GM23338 (cell line): ENCODE measurements around the gene FRS2. TPM values are rescaled to one million over a fixed set of nuclear protein-coding genes. Genes with fewer than 3 reads are reported as not detected.

Experiments used
- ATAC-seq: fragments of 200-7000 bp; cut with Tn5 transposase; 3 replicates; pipeline ENCODE4 v1.9.1; 2020
- DNase-seq: peaks from one replicate; pipeline ENCODE4 v3.0.0-alpha.2; 2015; ENCODE audit warnings: low spot score
- H2AFZ ChIP-seq: fragments of 200-600 bp; sonication (generic); 2 replicates; pipeline ENCODE4 v1.8.0; 2016; ENCODE audit warnings: antibody characterized with exemption, mild to moderate bottlenecking, moderate library complexity
- H3F3A ChIP-seq: fragments of 200-600 bp; sonication (generic); replicated peaks from 2 replicates; pipeline ENCODE4 v1.8.0; 2017; ENCODE audit warnings: antibody characterized with exemption, mixed run types, low read depth
- H3K27ac ChIP-seq: fragments of 200-600 bp; sonication (generic); 2 replicates; pipeline ENCODE4 v1.6.1; 2016; ENCODE audit warnings: low read depth
- H3K27me3 ChIP-seq: fragments of 200-600 bp; sonication (generic); 2 replicates; pipeline ENCODE4 v1.8.0; 2016; ENCODE audit warnings: mild to moderate bottlenecking, mixed run types, moderate library complexity; ENCODE audit not compliant: insufficient read depth
- H3K36me3 ChIP-seq: fragments of 200-600 bp; sonication (generic); 2 replicates; pipeline ENCODE4 v1.8.0; 2016; ENCODE audit warnings: mild to moderate bottlenecking; ENCODE audit not compliant: insufficient read depth
- H3K4me1 ChIP-seq: fragments of 200-600 bp; sonication (generic); 2 replicates; pipeline ENCODE4 v1.8.0; 2016; ENCODE audit warnings: mild to moderate bottlenecking, moderate library complexity; ENCODE audit not compliant: insufficient read depth
- H3K4me2 ChIP-seq: fragments of 200-600 bp; sonication (generic); 2 replicates; pipeline ENCODE4 v1.7.1; 2017; ENCODE audit warnings: mixed run types
- H3K4me3 ChIP-seq: fragments of 200-600 bp; sonication (generic); 2 replicates; pipeline ENCODE4 v1.6.1; 2016; ENCODE audit warnings: mixed run types
- H3K79me2 ChIP-seq: fragments of 200-600 bp; sonication (generic); replicated peaks from 2 replicates; pipeline ENCODE4 v1.8.0; 2017; ENCODE audit warnings: mild to moderate bottlenecking; ENCODE audit not compliant: insufficient read depth
- H3K9me2 ChIP-seq: fragments of 200-600 bp; sonication (generic); 2 replicates; pipeline ENCODE4 v1.8.0; 2017; ENCODE audit not compliant: insufficient read depth
- H4K20me1 ChIP-seq: fragments of 200-600 bp; sonication (generic); replicated peaks from 2 replicates; pipeline ENCODE4 v1.8.0; 2017; ENCODE audit warnings: mild to moderate bottlenecking; ENCODE audit not compliant: insufficient read depth
- H3K27ac Mint-ChIP-seq: 2 replicates; pipeline ENCODE4 v1.8.0; 2020; ENCODE audit warnings: inconsistent platforms, mild to moderate bottlenecking, moderate library complexity, mixed read lengths
- H3K27me3 Mint-ChIP-seq: 3 replicates; pipeline ENCODE4 v1.8.0; 2022; ENCODE audit warnings: low read depth, mild to moderate bottlenecking, moderate library complexity, mixed read lengths, inconsistent platforms; ENCODE audit not compliant: insufficient read depth, poor library complexity
- H3K36me3 Mint-ChIP-seq: 3 replicates; pipeline ENCODE4 v1.8.0; 2021; ENCODE audit warnings: low read depth, mild to moderate bottlenecking, inconsistent platforms, moderate library complexity, mixed read lengths
- H3K4me1 Mint-ChIP-seq: 3 replicates; pipeline ENCODE4 v1.8.0; 2020; ENCODE audit warnings: mild to moderate bottlenecking, inconsistent platforms, mixed read lengths
- H3K4me3 Mint-ChIP-seq: 3 replicates; pipeline ENCODE4 v1.8.0; 2021; ENCODE audit warnings: moderate library complexity, mild to moderate bottlenecking, inconsistent platforms, mixed read lengths
- H3K9me3 Mint-ChIP-seq: 3 replicates; pipeline ENCODE4 v1.8.0; 2020; ENCODE audit warnings: moderate library complexity, mild to moderate bottlenecking, inconsistent platforms, mixed read lengths
- CREB1 ChIP-seq: fragments of 250-450 bp; sonication (Bioruptor Pico); IDR thresholded peaks from 2 replicates; pipeline ENCODE4 v1.5.0; 2020; ENCODE audit warnings: low read depth, mild to moderate bottlenecking, moderate library complexity
- EZH2 ChIP-seq: fragments of 200-600 bp; sonication (generic); IDR thresholded peaks from one replicate; pipeline ENCODE4 v1.8.0; 2017; ENCODE audit warnings: antibody characterized with exemption, mild to moderate bottlenecking, low read depth; ENCODE audit not compliant: unreplicated experiment
- EZH2phosphoT487 ChIP-seq: fragments of 200-600 bp; sonication (generic); IDR thresholded peaks from one replicate; pipeline ENCODE4 v1.8.1; 2018; ENCODE audit warnings: antibody characterized with exemption; ENCODE audit not compliant: unreplicated experiment
- JUNB ChIP-seq: IDR thresholded peaks from one replicate; pipeline ENCODE4 v1.6.1; 2016; ENCODE audit warnings: antibody characterized with exemption; ENCODE audit not compliant: unreplicated experiment
- NANOG ChIP-seq: IDR thresholded peaks from 2 replicates; pipeline ENCODE4 v1.6.1; 2016; ENCODE audit warnings: antibody characterized with exemption, borderline replicate concordance
- STAT1 ChIP-seq: IDR thresholded peaks from one replicate; pipeline ENCODE4 v1.6.1; 2016; ENCODE audit warnings: antibody characterized with exemption; ENCODE audit not compliant: unreplicated experiment
- ZNF114 ChIP-seq: fragments of 250-450 bp; sonication (Bioruptor Pico); IDR thresholded peaks from 2 replicates; pipeline ENCODE4 v1.5.0; 2020; ENCODE audit warnings: mild to moderate bottlenecking, moderate library complexity
- ZNF331 ChIP-seq: fragments of 250-450 bp; sonication (Bioruptor Pico); IDR thresholded peaks from 2 replicates; pipeline ENCODE4 v1.5.0; 2020; ENCODE audit warnings: low read depth, mild to moderate bottlenecking, moderate library complexity
- polyA plus RNA-seq: library from polyadenylated mRNA; unstranded; fragments of >200 nt; fragmentation: Nextera tagmentation; extraction: Ambion mirVana; gene quantifications from 2 replicates; pipeline ENCODE4 v1.2.1, GENCODE V29; 2016
- total RNA-seq: library from RNA; depleted of rRNA; stranded (reverse); fragments of >200 nt; shearing (Covaris generic); gene quantifications from 2 replicates; pipeline ENCODE4 v1.2.3, GENCODE V29; 2014
- TF ChIP-seq, protein P1 (sequence below): fragments of 250-450 bp; sonication (Bioruptor Pico); IDR thresholded peaks from 2 replicates; pipeline ENCODE4 v1.5.0; 2020; ENCODE audit warnings: mild to moderate bottlenecking, moderate library complexity

Gene FRS2
- total and polyA plus RNA-seq, 2 experiments from 2014 or later, result 34.3 to 45.0 TPM

DNA sequence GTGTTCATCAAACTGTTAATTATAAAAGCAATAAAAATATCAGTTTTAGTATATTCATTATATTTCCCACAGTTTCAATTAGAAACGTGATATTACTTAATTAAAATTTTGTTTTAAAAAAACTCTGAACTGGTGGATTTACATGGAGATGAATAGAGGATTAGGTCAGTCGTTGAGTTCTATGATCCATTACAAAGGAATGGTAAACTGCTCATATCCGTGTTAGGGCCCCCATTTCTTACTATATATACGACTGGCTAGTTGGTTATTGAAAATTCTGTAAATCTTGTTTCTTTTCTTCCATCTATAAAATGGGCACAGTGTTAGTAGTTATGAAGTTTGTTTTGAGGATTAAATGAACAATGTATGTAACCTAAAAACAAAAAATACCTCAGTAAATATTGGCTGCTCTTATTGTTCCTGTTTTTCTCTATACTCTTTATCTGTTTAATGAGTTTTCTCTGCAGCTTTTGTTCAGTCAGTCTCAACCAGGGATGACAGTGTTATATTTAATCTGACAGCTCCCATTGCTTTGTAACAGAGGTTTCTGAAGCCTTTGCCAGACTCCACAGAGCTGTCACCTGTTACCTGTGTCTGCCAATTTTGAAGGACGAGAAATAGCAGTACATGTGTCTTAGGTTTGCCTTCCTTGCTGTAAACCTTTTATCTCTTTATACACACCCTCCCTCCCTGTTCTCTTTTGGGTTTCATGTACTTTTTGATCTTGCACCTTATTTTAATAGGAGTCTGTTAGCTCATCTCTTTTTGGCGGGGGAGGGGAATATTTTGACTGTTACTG, 41.5 kb downstream of the FRS2 start (continued):
- TF ChIP-seq, protein P1, sequence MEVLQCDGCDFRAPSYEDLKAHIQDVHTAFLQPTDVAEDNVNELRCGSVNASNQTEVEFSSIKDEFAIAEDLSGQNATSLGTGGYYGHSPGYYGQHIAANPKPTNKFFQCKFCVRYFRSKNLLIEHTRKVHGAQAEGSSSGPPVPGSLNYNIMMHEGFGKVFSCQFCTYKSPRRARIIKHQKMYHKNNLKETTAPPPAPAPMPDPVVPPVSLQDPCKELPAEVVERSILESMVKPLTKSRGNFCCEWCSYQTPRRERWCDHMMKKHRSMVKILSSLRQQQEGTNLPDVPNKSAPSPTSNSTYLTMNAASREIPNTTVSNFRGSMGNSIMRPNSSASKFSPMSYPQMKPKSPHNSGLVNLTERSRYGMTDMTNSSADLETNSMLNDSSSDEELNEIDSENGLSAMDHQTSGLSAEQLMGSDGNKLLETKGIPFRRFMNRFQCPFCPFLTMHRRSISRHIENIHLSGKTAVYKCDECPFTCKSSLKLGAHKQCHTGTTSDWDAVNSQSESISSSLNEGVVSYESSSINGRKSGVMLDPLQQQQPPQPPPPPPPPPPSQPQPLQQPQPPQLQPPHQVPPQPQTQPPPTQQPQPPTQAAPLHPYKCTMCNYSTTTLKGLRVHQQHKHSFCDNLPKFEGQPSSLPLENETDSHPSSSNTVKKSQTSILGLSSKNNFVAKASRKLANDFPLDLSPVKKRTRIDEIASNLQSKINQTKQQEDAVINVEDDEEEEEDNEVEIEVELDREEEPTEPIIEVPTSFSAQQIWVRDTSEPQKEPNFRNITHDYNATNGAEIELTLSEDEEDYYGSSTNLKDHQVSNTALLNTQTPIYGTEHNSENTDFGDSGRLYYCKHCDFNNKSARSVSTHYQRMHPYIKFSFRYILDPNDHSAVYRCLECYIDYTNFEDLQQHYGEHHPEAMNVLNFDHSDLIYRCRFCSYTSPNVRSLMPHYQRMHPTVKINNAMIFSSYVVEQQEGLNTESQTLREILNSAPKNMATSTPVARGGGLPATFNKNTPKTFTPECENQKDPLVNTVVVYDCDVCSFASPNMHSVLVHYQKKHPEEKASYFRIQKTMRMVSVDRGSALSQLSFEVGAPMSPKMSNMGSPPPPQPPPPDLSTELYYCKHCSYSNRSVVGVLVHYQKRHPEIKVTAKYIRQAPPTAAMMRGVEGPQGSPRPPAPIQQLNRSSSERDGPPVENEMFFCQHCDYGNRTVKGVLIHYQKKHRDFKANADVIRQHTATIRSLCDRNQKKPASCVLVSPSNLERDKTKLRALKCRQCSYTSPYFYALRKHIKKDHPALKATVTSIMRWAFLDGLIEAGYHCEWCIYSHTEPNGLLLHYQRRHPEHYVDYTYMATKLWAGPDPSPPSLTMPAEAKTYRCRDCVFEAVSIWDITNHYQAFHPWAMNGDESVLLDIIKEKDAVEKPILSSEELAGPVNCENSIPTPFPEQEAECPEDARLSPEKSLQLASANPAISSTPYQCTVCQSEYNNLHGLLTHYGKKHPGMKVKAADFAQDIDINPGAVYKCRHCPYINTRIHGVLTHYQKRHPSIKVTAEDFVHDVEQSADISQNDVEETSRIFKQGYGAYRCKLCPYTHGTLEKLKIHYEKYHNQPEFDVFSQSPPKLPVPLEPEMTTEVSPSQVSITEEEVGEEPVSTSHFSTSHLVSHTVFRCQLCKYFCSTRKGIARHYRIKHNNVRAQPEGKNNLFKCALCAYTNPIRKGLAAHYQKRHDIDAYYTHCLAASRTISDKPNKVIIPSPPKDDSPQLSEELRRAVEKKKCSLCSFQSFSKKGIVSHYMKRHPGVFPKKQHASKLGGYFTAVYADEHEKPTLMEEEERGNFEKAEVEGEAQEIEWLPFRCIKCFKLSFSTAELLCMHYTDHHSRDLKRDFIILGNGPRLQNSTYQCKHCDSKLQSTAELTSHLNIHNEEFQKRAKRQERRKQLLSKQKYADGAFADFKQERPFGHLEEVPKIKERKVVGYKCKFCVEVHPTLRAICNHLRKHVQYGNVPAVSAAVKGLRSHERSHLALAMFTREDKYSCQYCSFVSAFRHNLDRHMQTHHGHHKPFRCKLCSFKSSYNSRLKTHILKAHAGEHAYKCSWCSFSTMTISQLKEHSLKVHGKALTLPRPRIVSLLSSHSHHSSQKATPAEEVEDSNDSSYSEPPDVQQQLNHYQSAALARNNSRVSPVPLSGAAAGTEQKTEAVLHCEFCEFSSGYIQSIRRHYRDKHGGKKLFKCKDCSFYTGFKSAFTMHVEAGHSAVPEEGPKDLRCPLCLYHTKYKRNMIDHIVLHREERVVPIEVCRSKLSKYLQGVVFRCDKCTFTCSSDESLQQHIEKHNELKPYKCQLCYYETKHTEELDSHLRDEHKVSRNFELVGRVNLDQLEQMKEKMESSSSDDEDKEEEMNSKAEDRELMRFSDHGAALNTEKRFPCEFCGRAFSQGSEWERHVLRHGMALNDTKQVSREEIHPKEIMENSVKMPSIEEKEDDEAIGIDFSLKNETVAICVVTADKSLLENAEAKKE (CRISPR knock-in tag), result no peak

DNA sequence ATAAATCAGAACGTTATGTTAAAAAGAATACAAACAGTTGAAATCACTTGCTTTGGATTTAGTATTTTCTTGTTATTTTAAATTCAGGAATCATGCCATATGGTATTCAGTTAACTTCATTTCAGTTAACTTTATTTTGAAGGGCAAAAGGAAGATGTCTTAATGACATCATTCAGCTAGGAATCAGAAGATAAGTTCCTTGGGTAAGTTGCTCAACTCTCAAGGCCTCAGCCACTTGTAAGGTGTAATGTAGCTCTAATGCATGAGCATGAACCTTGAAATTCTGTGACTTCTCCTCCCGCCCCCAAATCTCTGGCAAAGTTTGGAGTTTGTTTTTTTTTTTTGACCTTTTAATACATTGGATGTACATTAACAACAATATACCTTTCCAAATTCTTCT, 42.6 kb downstream of the FRS2 start:
- DNase-seq (no peak), ATAC-seq (no peak)
- H3K4me3 ChIP-seq, result no peak overlapping the region
- H3K9me3 Mint-ChIP-seq, result no peaks in the 10 kb centered on the region
- H3K27ac ChIP-seq, result no peak overlapping the region
- no peaks in the 10 kb centered on the region for H3K36me3 ChIP-seq
- no peak overlapping the region for H3K4me2 ChIP-seq
- H3K27me3 ChIP-seq, result no peaks in the 10 kb centered on the region
- H3K27me3 Mint-ChIP-seq, result no peaks in the 10 kb centered on the region
- H3K4me1 Mint-ChIP-seq, result peaks cover 68% of the 10 kb centered on the region
- no peaks in the 10 kb centered on the region for H3K9me2 ChIP-seq
- peaks cover 100% of the 10 kb centered on the region for H3K79me2 ChIP-seq
- H3K4me1 ChIP-seq, result peaks cover 54% of the 10 kb centered on the region
- H4K20me1 ChIP-seq, result peaks cover 18% of the 10 kb centered on the region
- no peaks in the 10 kb centered on the region for H3K36me3 Mint-ChIP-seq
- H2AFZ ChIP-seq, result no peak overlapping the region
- no peak overlapping the region for H3K27ac Mint-ChIP-seq
- no peaks in the 10 kb centered on the region for H3F3A ChIP-seq
- H3K4me3 Mint-ChIP-seq, result no peak overlapping the region
- TF ChIP-seq STAT1 (no peak), JUNB (no peak), EZH2 (no peak), CREB1 (CRISPR knock-in tag) (no peak), EZH2phosphoT487 (no peak), ZNF114 (CRISPR knock-in tag) (no peak), ZNF331 (CRISPR knock-in tag) (no peak), NANOG (no peak)
- TF ChIP-seq, protein P1 (CRISPR knock-in tag), result no peak
